ENCODE results near the gene PALLD.

The PALLD gene

DNA sequence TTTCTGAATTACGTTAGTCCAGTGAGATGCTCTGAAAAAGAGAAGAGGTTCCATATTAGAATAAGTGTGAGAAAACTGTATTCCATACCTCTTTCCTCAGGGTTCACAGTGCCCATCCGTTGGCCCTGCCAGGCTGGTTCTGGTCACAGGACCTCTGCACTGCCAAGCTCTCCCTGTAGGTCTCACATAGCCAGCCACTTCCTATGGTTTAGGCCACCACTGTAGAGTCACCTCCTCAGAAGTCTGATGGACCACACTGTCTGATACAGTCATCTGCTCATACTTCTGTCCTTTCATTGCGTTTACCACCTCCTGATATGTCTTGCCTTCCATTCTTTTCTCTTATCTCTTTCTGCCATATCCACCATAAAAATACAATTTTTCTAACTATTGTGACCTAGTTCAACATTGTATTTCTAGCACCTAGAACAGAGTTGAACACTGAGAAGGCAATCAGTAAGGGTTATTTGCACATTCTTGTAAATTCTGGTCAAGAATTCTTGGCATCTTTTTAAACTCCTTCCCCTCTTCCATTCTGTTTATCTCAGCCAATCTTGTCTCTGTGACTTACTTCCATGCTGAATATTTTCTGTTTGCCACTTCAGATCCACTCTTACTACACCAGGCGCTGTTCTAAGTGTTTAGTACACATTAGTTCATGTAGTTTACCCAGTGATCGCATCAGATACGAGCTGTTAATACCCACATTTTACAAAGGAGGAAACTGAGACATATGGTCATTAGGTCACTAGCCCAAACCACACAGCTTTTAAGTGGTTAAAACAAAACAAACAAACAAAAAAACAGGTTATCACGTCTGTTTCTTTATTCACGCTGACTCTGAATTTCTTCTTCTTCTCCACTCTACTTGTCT, 387.6 kb downstream of the PALLD start:
- no peak for DNase-seq

DNA sequence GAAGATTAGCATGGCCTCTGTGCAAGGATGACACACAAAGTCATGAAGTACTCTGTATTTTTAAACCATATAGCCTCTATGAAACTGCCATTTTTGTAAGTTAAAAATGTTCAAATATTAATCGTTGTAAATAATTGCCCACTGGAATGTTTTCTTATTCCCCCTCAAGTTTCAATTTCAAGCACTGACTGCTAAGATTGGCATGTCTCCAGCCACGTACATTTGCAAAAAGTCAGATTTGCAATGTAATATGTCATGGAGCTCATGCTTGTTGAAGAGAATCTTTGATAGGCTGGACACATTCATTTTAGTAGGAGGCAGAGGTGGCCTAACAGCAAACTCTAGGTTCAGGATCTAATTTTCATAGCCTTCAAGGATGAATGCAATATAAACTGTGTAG, 388.5 kb downstream of the PALLD start:
- DNase-seq = no peak

DNA sequence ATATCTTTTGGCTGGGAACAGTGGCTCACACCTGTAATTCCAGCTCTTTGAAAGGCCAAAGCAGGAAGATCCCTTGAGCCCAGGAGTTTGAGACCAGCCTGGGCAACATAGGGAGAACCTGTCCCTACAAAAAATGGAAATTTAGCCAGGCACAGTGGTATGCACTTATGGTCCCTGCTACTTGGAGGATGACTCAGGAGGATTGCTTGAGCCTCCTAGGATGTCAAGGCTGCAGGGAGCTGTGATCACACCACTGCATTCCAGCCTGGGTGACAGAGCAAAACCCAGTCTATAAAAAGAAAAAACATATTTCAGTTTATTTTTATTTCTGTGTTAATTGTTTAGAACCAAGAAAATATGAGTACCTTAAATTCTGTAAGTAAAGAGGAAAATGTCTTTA, 389.5 kb downstream of the PALLD start:
- no peak for DNase-seq

- DNase-seq = no peak
Measured at GRCh38 chr4:168887809-168888208, 391.0 kb downstream of the PALLD start.

DNA sequence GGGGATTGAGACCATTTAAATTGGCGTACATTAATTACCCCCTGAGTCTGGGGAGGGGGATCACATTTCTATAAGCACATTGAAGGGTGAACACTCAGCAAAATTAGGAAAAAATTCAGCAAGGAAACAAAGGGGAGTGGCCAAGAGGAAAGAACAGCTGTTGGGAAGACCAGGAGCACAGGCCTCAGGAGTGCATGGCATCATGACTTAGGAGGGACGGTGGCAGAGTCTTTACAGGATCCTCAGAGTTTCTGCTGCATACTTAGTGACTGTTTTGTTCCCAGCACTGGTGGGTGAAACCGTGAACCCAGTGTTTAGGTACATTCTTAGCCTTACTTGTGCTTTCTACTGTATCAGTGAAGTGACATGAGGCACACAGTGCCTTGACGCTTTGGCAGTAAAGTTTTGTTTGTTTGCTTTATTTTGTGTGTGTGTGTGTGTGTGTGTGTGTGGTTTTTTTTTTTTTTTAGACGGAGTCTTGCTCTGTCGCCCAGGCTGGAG, 391.9 kb downstream of the PALLD start:
- DNase-seq = no peak

DNA sequence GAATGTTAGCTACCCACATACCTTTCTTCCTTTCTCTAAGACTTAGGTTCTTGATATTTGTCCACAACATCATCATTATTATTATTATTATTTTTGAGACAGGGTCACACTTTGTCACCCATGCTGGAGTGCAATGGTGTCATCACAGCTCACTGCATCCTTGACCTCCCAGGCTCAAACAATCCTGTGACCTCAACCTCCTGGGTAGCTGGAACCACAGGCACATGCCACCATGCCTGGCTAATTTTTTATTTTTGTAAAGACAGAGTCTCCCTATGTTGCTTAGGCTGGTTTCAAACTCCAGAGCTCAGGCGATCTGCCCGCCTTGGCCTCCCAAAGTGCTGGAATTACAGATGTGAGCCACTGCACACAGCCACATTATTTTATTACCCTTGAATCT, 394.2 kb downstream of the PALLD start:
- DNase-seq = no peak

- no peak for DNase-seq
Measured at GRCh38 chr4:168891688-168892087, 394.8 kb downstream of the PALLD start.

- no peak for DNase-seq
Measured at GRCh38 chr4:168892475-168892874, 395.6 kb downstream of the PALLD start.

DNA sequence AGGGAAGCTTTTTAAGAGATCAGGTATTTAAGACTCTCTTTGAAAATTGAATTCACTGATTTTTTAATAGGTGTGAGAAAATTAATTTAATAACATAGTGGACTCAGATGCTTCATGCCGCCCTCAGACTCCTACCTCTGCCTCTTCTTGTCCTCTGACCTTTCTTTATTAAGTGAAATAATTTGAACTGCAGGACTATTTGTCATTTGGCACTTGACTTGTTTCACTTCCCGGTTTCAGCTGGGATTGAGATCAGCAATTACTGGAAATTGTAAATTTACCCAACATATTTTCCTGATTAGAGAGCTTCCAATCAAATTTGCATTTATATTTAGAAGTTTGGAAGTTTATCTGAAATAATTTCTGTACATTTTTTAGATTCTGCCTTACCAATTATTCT, 396.4 kb downstream of the PALLD start:
- no peak for DNase-seq

GRCh38 chr4:168893807-168894206, 397.0 kb downstream of the PALLD start:
- DNase-seq = no peak

- DNase-seq = no peak
Measured at GRCh38 chr4:168900080-168900479, 403.2 kb downstream of the PALLD start.

DNA sequence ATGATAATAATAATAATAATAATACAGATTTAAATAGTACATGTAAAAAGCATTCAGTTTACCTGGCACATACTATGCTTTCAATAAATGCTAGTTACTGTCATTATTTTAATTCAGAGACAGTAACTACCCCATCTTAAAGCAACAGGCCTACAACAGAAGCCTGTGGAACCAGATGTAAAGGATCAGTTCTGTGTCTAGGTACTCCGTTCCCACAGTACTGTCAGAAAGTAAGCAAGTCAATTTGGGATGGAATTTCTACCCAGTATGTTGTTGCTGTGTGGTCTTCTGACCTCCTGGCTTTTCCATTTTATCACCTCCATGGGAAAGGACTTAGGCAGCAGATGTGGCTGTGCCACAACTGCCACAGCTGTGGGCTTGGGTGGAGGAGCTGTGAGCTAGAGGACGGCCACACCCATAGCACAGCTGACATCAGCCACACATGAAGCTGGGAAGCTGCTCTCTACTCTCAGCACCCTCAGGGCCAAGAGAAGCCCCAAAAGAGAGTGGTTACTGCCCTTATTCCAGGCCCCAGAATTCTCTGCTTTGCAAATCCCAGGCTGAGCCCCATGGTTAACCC, 410.4 kb downstream of the PALLD start:
- DNase-seq = no peak

DNA sequence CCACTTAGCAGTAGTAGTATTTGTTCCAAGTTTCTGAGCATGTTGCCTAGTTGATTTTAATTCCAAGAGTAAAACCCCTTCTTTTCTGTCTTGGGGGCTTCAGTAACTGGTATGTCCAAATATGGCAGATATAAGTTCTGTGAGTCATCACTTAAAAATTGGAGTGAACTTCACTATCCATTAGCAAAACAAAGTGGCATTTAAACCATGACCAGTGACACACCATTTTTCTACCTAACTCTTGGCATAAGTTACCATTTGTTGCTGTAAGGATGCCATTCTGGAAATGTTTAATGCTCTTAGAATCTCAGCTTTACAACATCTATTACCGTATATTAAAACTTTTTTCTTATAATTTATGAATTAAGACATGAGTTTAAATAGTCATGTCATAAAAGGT, 411.2 kb downstream of the PALLD start:
- DNase-seq = no peak

- no peak for DNase-seq
Measured at GRCh38 chr4:168908851-168909273, 412.0 kb downstream of the PALLD start.

GRCh38 chr4:168914095-168914494, 417.2 kb downstream of the PALLD start:
- DNase-seq = no peak

DNA sequence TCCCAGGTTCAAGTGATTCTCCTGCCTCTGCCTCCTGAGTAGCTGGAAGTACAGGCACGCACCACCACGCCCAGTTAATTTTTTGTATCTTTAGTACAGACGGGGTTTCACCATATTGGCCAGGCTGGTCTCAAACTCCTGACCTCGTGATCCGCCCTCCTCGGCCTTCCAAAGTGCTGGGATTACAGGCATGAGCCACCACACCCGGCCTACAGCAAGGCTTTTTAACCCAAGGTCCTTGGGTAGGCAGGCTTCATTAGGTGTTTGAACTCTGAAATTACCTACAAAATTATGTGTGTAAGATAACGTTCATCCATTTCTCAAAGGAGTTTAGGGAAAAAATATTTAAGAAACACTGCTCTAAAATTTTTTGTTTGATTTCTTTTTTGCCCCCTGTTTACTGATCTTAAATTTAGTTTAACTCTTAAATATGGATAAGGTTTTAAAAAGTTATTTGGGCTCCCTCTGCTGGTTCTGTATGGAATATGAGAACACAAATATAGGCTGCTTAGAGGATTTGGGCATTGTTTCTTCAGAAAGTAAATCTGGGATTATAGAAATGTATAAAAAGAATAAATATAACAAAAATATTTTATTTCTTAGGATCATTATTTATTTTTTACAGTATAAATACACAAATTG, 420.4 kb downstream of the PALLD start:
- DNase-seq = no peak

- DNase-seq = no peak
Measured at GRCh38 chr4:168919706-168920324, 423.0 kb downstream of the PALLD start.

DNA sequence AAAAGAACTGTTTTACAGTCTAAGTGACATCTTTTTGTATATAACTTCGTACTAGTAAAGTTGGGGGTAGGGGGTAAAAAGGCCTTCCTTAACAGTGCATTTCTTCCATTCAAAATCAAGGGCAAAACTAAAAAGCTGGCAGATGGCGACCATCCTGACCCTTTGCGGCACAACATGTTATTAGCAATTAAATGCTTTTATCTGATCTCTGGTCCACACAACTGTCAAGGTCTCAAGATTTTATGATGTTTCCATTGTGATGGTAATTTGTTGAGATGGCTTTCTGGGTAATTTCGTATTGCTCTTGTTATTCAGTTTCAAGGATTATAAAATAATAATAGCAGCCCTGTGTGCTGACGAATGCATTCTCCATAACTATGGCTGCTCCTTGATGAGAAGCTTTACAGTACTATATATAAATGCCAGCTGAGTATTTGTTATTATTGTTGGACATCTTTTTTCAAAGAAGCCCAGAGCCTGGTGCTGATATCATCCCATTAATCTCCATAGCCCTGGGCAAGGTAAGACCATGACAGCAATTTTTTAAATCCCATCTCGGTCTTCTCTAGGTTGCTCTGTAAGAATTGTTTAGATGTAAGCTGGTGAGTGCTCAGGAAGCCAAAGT, 423.7 kb downstream of the PALLD start:
- DNase-seq = no peak

DNA sequence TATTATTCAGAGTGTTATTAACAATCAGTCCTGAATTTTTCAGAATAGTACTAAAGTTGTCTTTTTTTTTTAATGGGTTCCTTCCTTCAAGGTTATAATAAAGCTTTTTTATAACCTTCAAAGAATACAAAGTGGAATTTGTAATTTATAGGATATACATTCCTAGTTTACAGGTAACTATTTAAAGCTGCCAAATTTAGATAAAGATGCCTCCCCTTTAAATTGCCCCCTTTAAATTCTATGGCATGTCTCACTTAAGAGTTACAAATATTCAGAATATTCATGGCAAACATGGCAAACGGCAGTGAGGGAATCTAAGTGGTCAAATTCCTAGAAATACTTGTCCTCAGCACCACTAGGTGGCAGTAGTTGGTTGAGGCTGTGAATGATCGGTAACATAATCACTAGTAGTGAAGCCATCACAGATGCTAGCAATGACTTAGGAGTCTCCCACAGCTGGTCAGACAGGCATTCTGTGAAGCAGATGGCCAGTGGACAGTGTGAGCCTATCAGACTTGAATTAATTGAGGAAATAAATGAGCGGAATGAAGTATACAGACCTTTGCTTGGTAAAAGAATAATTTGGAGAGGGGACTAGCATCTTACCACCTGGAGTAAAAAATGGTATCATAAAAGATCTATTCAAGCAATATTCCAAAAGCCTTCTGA, 426.8 kb downstream of the PALLD start:
- peak; percentile 72 for DNase-seq

- DNase-seq = no peak
Measured at GRCh38 chr4:168924667-168925066, 427.8 kb downstream of the PALLD start.

GRCh38 chr4:168925789-168926490, 429.1 kb downstream of the PALLD start:
- no peak for DNase-seq

DNA sequence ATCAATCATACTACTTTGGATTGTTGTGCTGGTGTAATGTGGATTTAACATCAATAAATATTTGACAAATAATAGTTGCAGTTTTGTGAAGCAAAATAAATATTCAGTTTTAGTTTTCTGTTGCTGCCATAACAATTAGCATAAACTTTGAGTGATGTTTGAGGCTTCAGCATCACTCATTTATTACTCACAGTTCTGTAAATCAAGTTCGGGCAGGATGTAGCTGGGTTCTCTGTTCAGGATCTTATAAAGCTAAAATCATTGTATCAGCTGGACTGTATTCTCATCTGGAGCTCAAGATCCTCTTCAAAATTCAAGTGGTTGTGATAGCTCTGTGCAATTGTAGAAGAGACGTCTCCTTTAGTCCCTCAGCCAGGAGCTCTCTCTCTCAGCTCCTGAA, 431.5 kb downstream of the PALLD start:
- no peak for DNase-seq

All from DMS153 (cell line).